K562 (cell line): Measurements from ENCODE around the gene TAF8. TPM values are rescaled to one million over a fixed set of nuclear protein-coding genes. Genes with fewer than 3 reads are reported as not detected.

ENCODE experiments used
- ATAC-seq: fragments of 200-7000 bp; cut with Tn5 transposase; 3 replicates; pipeline ENCODE4 v1.9.1; 2020; ENCODE audit warnings: moderate library complexity
- BruUV-seq: library from RNA; stranded (reverse); fragments of 400-500 nt; replicated peaks from 2 replicates; lab custom pipeline; 2021; lab: Mats Ljungman, UMichigan
- CTCF ChIA-PET: fragments of 300-600 bp; formaldehyde crosslinking; extraction: SDS; loops from one replicate; lab custom pipeline; 2021; ENCODE audit warnings: low intra/inter-chr PET ratio; lab: Yijun Ruan, JAX
- POLR2A ChIA-PET: fragments of 300-600, 350-650 bp; sonication (Branson Sonifier 250); formaldehyde crosslinking; extraction: SDS; loops from one replicate; lab custom pipeline; 2021; ENCODE audit warnings: antibody characterized with exemption, inconsistent platforms; lab: Yijun Ruan, JAX
- DNase-seq, 4 experiments: peaks; one replicate each; pipeline versions ENCODE4 v3.0.0 to v3.0.0-alpha.2; 2011 to 2018; ENCODE audit warnings: low spot score in 3 of 4, mixed read lengths in 3 of 4; ENCODE audit errors: extremely low read depth in 1 of 4
- FAIRE-seq: peaks from 2 replicates; lab custom pipeline; 2011; peaks lifted over from hg19 to GRCh38; lab: Jason Lieb, UNC
- H2AFZ ChIP-seq: 2 replicates; pipeline ENCODE4 v1.6.0; 2011; ENCODE audit warnings: low read depth, low read length, control low read depth, inconsistent platforms
- H3K27ac ChIP-seq: fragments of 200-600 bp; 3 replicates; pipeline ENCODE4 v1.8.0; 2011; ENCODE audit warnings: low read depth, mild to moderate bottlenecking, control low read depth, inconsistent platforms, low read length, moderate library complexity, mixed read lengths; ENCODE audit errors: extremely low read depth
- H3K27me3 ChIP-seq, 2 experiments: fragments of 300-600 bp in 1 of 2; 2 replicates in 1 of 2; 3 replicates in 1 of 2; pipeline versions ENCODE4 v1.6.0 to v1.8.0; 2011; ENCODE audit warnings: inconsistent platforms in 2 of 2, low read length in 2 of 2, mild to moderate bottlenecking in 1 of 2, mixed read lengths in 1 of 2, moderate library complexity in 1 of 2; ENCODE audit not compliant: control insufficient read depth in 2 of 2, insufficient read depth in 2 of 2
- H3K36me3 ChIP-seq: fragments of 300-600 bp; 3 replicates; pipeline ENCODE4 v1.8.0; 2011; ENCODE audit warnings: mild to moderate bottlenecking, low read length, inconsistent platforms; ENCODE audit not compliant: control insufficient read depth, insufficient read depth
- H3K4me1 ChIP-seq, 2 experiments: fragments of 200-600 bp in 1 of 2; replicated peaks in 1 of 2; 2 replicates in 1 of 2; 3 replicates in 1 of 2; pipeline versions ENCODE4 v1.5.1 to v1.8.0; 2011; ENCODE audit warnings: inconsistent platforms in 2 of 2, low read length in 2 of 2, mild to moderate bottlenecking in 1 of 2, mixed read lengths in 1 of 2, moderate library complexity in 1 of 2; ENCODE audit not compliant: control insufficient read depth in 2 of 2, insufficient read depth in 2 of 2
- H3K4me2 ChIP-seq: 2 replicates; pipeline ENCODE4 v1.6.1; 2011; ENCODE audit warnings: low read length, control low read depth, inconsistent platforms, mixed read lengths; ENCODE audit not compliant: insufficient read depth
- H3K4me3 ChIP-seq: fragments of 200-600 bp; sonication (generic), shearing (Covaris generic); 2 replicates; pipeline ENCODE4 v1.5.1; 2016; ENCODE audit warnings: control low read depth, inconsistent platforms
- H3K79me2 ChIP-seq: fragments of 200-600 bp; 3 replicates; pipeline ENCODE4 v1.8.0; 2011; ENCODE audit warnings: low read length, inconsistent platforms; ENCODE audit not compliant: control insufficient read depth, insufficient read depth
- H3K9ac ChIP-seq, 2 experiments: 2 replicates each; pipeline versions ENCODE4 v1.6.0 to v1.6.1; 2011; ENCODE audit warnings: low read depth in 2 of 2, low read length in 2 of 2, control low read depth in 1 of 2, inconsistent platforms in 1 of 2, mild to moderate bottlenecking in 1 of 2, mixed read lengths in 1 of 2; ENCODE audit not compliant: insufficient read depth in 1 of 2
- H3K9me1 ChIP-seq: one replicate; pipeline ENCODE4 v1.6.0; 2011; ENCODE audit warnings: inconsistent platforms, mild to moderate bottlenecking, low read length, moderate library complexity; ENCODE audit not compliant: control insufficient read depth, insufficient read depth
- H3K9me3 ChIP-seq: replicated peaks from 2 replicates; pipeline ENCODE4 v1.5.1; 2011; ENCODE audit warnings: low read depth, low read length, inconsistent platforms; ENCODE audit not compliant: control insufficient read depth, insufficient read depth
- H4K20me1 ChIP-seq: replicated peaks from 2 replicates; pipeline ENCODE4 v1.6.1; 2011; ENCODE audit warnings: low read length, inconsistent platforms, mixed read lengths; ENCODE audit not compliant: control insufficient read depth, insufficient read depth
- ERF ChIP-seq: fragments of 450-650 bp; formaldehyde crosslinking; IDR thresholded peaks from 2 replicates; pipeline ENCODE4 v1.4.0; 2020; ENCODE audit warnings: mild to moderate bottlenecking, mixed read lengths
- HCFC1 ChIP-seq: IDR thresholded peaks from 2 replicates; pipeline ENCODE4 v1.6.1; 2012; ENCODE audit warnings: low read depth, low read length, improper control_type of control experiment
- KDM2B ChIP-seq: fragments of 250-450 bp; sonication (Bioruptor Pico); IDR thresholded peaks from 2 replicates; pipeline ENCODE4 v1.8.0; 2021; ENCODE audit warnings: mild to moderate bottlenecking, moderate library complexity
- NONO ChIP-seq, 2 experiments: fragments of 200-400 bp in 1 of 2; fragments of 450-650 bp in 1 of 2; formaldehyde crosslinking in 1 of 2; IDR thresholded peaks; 2 replicates each; pipeline ENCODE4 v1.6.1; 2017; ENCODE audit warnings: low read depth in 2 of 2, mild to moderate bottlenecking in 2 of 2, moderate library complexity in 2 of 2, low read length in 1 of 2
- PHTF2 ChIP-seq: fragments of 250-450 bp; sonication (Bioruptor Pico); IDR thresholded peaks from 2 replicates; pipeline ENCODE4 v1.5.0; 2021; ENCODE audit warnings: mild to moderate bottlenecking
- RBM15 ChIP-seq: fragments of 200-400 bp; formaldehyde crosslinking; IDR thresholded peaks from 2 replicates; pipeline ENCODE4 v1.6.1; 2018; ENCODE audit warnings: mild to moderate bottlenecking, low read length, moderate library complexity; ENCODE audit not compliant: insufficient read depth
- SAFB ChIP-seq: fragments of 200-400 bp; formaldehyde crosslinking; IDR thresholded peaks from 2 replicates; pipeline ENCODE4 v1.6.1; 2017; ENCODE audit warnings: low read depth, low read length, borderline replicate concordance
- SMAD4 ChIP-seq: fragments of 250-450 bp; sonication (Bioruptor Pico); conservative IDR thresholded peaks from 2 replicates; pipeline ENCODE4 v1.8.0; 2021; ENCODE audit warnings: inconsistent platforms, mild to moderate bottlenecking, moderate library complexity
- SMARCB1 ChIP-seq: IDR thresholded peaks from 2 replicates; pipeline ENCODE4 v1.6.1; 2011; ENCODE audit warnings: improper control_type of control experiment, low read depth; ENCODE audit not compliant: insufficient read length
- TEAD1 ChIP-seq, 2 experiments: fragments of 450-650 bp in 1 of 2; sonication (generic) in 1 of 2; formaldehyde crosslinking; IDR thresholded peaks; 2 replicates each; pipeline versions ENCODE4 v1.4.0 to v1.8.0; 2020 to 2022; ENCODE audit warnings: mild to moderate bottlenecking in 2 of 2, missing genetic modification reagents in 1 of 2
- XRCC4 ChIP-seq: IDR thresholded peaks from one replicate; pipeline ENCODE4 v1.6.1; 2011; ENCODE audit not compliant: insufficient read depth, insufficient read length; ENCODE audit errors: extremely low read depth
- ZEB2 ChIP-seq: fragments of 450-650 bp; IDR thresholded peaks from 2 replicates; pipeline ENCODE4 v1.6.1; 2016
- ZNF41 ChIP-seq: fragments of 250-450 bp; sonication (Bioruptor Pico); conservative IDR thresholded peaks from 2 replicates; pipeline ENCODE4 v1.4.0; 2020; ENCODE audit warnings: mild to moderate bottlenecking
- ZNF696 ChIP-seq: fragments of 250-450 bp; sonication (Bioruptor Pico); conservative IDR thresholded peaks from 2 replicates; pipeline ENCODE4 v1.4.0; 2020; ENCODE audit warnings: mild to moderate bottlenecking, moderate library complexity
- ZSCAN29 ChIP-seq: fragments of 450-650 bp; IDR thresholded peaks from 2 replicates; pipeline ENCODE4 v1.6.1; 2017
- WGBS: fragments of 100-300 bp; shearing (Covaris generic); methylation state at CpG from one replicate; pipeline ENCODE4 v1.1.6; 2016; ENCODE audit warnings: low coverage, mixed read lengths; ENCODE audit not compliant: insufficient coverage; ENCODE audit errors: missing lambda C conversion rate; 5-methylcytosine and 5-hydroxymethylcytosine counted together
- in situ Hi-C: fragments of 300-500 bp; cut with MboI; formaldehyde crosslinking; loops from 4 replicates; pipeline ENCODE4 v1.15.0; 2018; ENCODE audit warnings: inconsistent platforms, mixed read lengths
- intact Hi-C: fragments of 100-400 bp; cut with micrococcal nuclease; formaldehyde crosslinking; loops from 2 replicates; pipeline ENCODE4 v1.14.2; 2022
- polyA plus RNA-seq, 8 experiments: library from polyadenylated mRNA; depleted of rRNA in 4 of 8; stranded (reverse) in 5 of 8; unstranded in 3 of 8; fragments of >200 nt; fragmentation: Nextera tagmentation in 2 of 8; fragmentation: Illumina TruSeq in 1 of 8; extraction: Ambion mirVana in 2 of 8; extraction: Trizol in 1 of 8; gene quantifications; 2 replicates each; pipeline versions ENCODE4 v1.2.1 to v1.2.3, GENCODE V29; 2011 to 2014; ENCODE audit warnings: inconsistent platforms in 1 of 8, missing spikeins in 1 of 8
- total RNA-seq, 7 experiments: library from RNA; depleted of rRNA in 6 of 7; stranded (reverse); fragments of >200 nt in 6 of 7; fragmentation: Illumina TruSeq in 2 of 7; extraction: Trizol in 2 of 7; gene quantifications; 2 replicates each; pipeline versions ENCODE4 v1.2.1 to v1.2.3, GENCODE V29; 2011 to 2021; ENCODE audit warnings: low replicate concordance in 1 of 7
- TF ChIP-seq, protein P1 (sequence below): fragments of 250-450 bp; sonication (Bioruptor Pico); IDR thresholded peaks from 2 replicates; pipeline ENCODE4 v1.5.0; 2021; ENCODE audit warnings: mild to moderate bottlenecking, moderate library complexity
- TF ChIP-seq, protein P2 (sequence below), 2 experiments: IDR thresholded peaks; 2 replicates each; pipeline ENCODE4 v1.6.1; 2012; ENCODE audit warnings: improper control_type of control experiment in 2 of 2, low read depth in 2 of 2, low read length in 2 of 2, borderline replicate concordance in 1 of 2

The TAF8 gene
- total and polyA plus RNA-seq, 9 of the 15 experiments (the other 6 are each of a cell fraction or from before 2014, with no cell fraction given), result 29.4 to 84.0 (median 52.6) TPM

DNA sequence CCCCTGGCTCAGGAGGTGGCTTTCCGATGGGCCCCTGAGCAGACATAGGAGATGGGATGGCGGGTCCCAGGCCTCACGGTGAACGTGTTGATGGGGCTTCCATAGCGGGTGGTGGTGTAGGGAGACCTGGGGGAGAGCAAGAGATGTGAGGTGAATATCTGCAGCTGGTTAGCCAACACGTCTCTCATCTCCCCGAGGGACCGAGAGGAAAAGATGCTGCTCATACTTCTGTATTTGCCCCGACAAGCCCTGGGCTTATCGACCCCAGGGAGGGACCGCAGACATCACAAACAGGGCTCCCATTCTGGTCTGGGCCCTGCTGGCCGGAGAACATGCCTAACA, 53.4 kb downstream of the TAF8 start:
- Histone ChIP-seq H3K9ac (peak overlapping the region; percentile 82 to 94), H3K4me1 (peaks cover 48 to 62% of the 10 kb centered on the region in 2 experiments)
- TF ChIP-seq TEAD1 (CRISPR knock-in tag; IDR thresholded peaks at IDR 0.05) (0 out of 4 replicates have a peak, but pooled peaks of 1 of the 2 experiments have one; percentile 1), ZSCAN29 (no peak), SAFB (no peak), ERF (CRISPR knock-in tag) (0 out of 2 replicates have a peak, but pooled peaks have one; percentile 14), ZNF41 (CRISPR knock-in tag) (0 out of 2 replicates have a peak, but pooled peaks have one; percentile 20), PHTF2 (CRISPR knock-in tag) (no peak), SMAD4 (no peak), SMARCB1 (no peak), NONO (IDR thresholded peaks at IDR 0.05; ENCODE audit: low read depth in 2 of 2, low read length in 1 of 2) (no peak), ZEB2 (no peak), HCFC1 (no peak), XRCC4 (no peak), RBM15 (no peak), KDM2B (CRISPR knock-in tag) (0 out of 2 replicates have a peak, but pooled peaks have one; percentile 7), ZNF696 (no peak)
- TF ChIP-seq, protein P1, sequence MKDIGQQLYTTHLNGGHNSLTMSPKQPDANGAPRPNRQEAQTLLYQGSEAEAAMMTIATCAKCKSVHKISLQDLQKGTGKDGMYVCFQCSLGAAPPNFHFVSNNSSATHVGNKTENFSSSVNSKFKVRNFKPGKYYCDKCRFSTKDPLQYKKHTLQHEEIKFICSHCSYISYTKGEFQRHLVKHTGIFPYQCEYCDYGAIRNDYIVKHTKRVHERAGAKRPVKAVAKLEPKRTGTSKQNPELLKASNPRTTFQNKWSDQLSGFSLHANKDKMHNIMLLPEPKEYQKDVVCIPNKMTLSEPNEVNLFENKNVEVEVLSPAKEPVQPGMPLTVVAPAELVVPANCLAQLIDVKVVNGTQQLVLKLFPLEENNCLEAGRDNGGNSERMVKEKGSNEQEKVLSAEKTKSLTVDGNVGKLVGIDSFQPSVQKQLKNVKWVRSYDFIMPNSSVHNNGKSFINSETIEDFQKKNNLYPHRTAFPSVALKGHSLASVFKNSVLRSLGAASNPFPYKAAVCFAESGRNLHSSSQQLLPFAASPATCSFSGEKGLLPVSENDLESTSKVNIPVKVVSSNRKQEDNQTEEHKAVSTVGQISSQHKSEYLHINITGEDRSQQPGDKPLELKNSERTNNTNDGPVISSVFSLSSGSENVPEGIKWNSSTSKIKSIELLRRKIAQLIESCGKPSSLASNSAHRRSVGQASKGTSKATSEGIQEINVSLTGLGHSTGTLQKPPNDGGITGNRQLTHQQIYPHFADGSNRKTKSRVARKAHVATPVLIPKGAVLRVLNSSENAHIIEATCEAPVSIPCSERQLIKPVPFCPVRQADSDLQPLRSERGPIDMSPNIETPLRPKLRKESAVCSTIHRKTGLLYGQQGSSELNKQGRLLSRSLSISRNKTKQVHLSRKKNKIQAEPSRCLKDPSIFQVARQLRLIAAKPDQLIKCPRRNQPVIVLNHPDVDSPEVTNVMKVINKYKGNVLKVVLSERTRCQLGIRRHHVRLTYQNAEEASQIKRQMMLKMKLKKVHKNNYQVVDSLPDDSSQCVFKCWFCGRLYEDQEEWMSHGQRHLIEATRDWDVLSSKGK, result no peak
- TF ChIP-seq, protein P2, sequence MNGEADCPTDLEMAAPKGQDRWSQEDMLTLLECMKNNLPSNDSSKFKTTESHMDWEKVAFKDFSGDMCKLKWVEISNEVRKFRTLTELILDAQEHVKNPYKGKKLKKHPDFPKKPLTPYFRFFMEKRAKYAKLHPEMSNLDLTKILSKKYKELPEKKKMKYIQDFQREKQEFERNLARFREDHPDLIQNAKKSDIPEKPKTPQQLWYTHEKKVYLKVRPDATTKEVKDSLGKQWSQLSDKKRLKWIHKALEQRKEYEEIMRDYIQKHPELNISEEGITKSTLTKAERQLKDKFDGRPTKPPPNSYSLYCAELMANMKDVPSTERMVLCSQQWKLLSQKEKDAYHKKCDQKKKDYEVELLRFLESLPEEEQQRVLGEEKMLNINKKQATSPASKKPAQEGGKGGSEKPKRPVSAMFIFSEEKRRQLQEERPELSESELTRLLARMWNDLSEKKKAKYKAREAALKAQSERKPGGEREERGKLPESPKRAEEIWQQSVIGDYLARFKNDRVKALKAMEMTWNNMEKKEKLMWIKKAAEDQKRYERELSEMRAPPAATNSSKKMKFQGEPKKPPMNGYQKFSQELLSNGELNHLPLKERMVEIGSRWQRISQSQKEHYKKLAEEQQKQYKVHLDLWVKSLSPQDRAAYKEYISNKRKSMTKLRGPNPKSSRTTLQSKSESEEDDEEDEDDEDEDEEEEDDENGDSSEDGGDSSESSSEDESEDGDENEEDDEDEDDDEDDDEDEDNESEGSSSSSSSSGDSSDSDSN (IDR thresholded peaks at IDR 0.05; ENCODE audit: borderline replicate concordance in 1 of 2, low read depth in 2 of 2, low read length in 2 of 2), result 0 out of 4 replicates have a peak, but pooled peaks of 1 of the 2 experiments have one; percentile 8

More for the DNA sequence above, 53.4 kb downstream of the TAF8 start:
- intact Hi-C loops (loop anchor here (1.0 to 10.0 kb wide), 5 partner anchors 11 to 111 kb away; partner anchors contain the start of gene MRPS10), in situ Hi-C loops (no loop called here)
- no peak for FAIRE-seq
- Histone ChIP-seq H3K9me3 (no peaks in the 10 kb centered on the region), H3K9me1 (no peaks in the 10 kb centered on the region), H3K4me3 (peak overlapping the region; percentile 50), H3K27ac (peak overlapping the region; percentile 74), H3K27me3 (peaks cover 3 to 4% of the 10 kb centered on the region in 2 experiments; a peak in 2 of 5 replicates), H3K79me2 (no peaks in the 10 kb centered on the region), H3K36me3 (no peaks in the 10 kb centered on the region), H3K4me2 (peak overlapping the region; percentile 76), H2AFZ (peak overlapping the region; percentile 99), H4K20me1 (no peaks in the 10 kb centered on the region)
- POLR2A ChIA-PET, result interaction anchor here (0.5 to 6.1 kb wide), 12 partner anchors 9 to 312 kb away, joined by 3 to 48 read pairs (median 4); partner anchors contain the start of gene TAF8
- TSS peak; percentile 81 for BruUV-seq
- CTCF ChIA-PET, result interaction anchor here (0.5 to 2.3 kb wide), 5 partner anchors 12 to 316 kb away, joined by 3 to 26 read pairs (median 4); partner anchors contain the start of gene TOMM6
- no peak for DNase-seq
- 58% methylated on average over 9 of the region's 12 CpGs for WGBS
- no peak for ATAC-seq
